HG03354 (cell line): ENCODE measurements around the gene CLEC2L.

Source experiments
- ATAC-seq: cut with Tn5 transposase; IDR thresholded peaks from one replicate; pipeline ENCODE4 v1.9.1; 2021; ENCODE audit warnings: mild to moderate bottlenecking; ENCODE audit not compliant: unreplicated experiment, poor library complexity, severe bottlenecking

Gene CLEC2L

DNA sequence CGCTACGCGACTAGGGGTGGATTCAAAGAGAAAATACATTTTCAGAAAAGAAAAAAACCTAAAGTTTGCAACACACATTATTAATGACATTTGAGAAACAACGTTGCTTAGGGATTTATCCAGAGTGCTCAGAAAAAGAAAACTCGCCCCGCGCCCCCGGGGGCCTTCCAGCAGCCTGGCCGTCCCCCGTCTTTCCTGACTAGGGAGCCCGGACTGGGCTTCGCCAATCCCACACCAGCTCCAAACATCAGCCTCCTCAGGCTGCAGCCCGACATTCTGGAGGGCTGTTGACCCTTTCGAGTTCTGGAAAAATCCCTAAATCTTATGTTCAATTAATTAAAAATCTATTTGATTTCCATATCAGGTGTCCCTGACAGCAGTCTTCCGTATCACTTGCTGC is 48.6 kb downstream of the CLEC2L start:
- ATAC-seq = no peak

DNA sequence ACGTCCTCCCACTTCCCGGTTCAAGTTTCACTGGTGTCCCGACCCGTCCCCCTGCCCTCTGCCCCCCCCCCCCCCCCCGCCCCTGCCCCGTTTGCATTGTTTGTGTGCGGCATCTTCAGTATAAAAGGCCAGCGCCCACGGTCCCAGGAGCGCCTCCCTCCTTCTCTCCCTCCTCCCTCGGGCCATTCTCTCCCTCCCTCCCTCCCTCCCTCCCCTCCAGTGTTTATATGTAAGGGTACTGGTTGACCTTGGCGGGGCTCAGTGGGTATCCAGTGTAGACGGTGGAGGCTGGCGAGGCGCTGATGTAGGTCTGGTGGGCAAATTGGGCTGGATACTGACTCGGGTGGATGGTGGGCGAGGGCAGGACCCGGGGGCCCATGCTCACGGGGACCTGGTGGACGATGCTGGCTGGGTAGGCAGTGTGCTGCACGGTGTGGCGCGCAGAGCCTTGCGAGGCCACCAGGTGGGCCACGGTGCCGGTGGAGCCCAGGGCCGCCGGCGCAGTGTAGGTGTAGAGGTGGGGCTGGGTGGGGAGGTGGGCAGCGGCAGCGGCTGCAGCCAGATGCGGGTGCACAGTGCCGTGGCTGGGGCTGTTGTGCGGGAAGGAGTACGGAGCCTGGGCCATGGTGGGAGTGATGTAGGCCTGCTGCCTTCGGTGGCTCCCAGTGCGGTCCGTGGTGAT is 49.4 kb downstream of the CLEC2L start:
- ATAC-seq = no peak

DNA sequence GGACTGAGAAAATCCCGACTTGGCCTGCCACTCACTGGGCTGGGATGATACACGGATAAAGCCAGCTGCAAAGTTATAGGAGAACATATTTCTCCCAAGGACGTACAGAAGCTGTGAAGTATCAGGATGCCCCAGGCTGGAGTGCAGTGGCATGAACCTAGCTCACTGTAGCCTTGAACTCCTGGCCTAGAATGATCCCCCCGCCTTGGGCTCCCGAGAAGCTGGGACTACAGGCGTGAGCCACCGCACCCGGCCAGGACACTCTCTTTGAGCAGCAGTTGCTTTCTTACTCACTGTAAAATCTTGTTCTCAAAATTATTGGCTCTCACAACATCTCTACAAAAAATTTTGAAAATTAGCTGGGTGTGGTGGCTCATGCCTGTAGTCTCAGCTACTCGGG is 50.4 kb downstream of the CLEC2L start:
- no peak for ATAC-seq

DNA sequence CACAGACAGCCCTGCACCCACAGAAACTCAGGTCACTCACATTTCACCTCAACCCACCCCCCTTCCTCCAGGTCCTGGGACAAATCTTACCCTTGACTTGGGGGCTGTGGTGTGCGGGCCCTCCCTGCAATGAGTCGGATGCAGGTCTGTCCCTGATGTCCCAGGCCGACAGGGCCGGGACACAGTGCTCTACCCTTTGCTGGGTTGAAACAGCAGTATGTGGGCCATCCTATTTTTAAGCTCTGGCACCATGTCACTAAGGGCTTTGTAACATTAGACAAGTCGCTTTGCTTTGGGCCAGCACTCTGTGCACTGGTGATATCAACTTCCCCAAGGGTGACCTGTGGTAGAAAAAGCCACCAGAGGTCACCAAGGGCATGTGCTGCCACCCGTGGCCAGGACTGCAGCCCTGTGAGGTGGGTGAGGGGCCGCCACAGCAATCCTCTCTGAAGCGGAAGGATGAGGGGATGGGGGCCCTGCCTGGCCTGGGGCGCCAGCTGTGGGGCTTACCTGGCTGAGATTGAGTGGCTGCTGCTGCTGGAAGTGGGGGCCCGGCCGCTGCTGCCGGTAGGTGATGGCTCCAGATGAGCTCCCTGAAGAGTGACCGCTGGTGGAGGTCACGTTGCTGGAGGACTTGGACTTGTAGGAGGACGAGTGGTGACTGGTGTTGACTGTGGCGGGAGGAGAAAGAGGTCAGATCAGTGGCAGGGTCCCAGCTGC is 51.3 kb downstream of the CLEC2L start:
- ATAC-seq = no peak

DNA sequence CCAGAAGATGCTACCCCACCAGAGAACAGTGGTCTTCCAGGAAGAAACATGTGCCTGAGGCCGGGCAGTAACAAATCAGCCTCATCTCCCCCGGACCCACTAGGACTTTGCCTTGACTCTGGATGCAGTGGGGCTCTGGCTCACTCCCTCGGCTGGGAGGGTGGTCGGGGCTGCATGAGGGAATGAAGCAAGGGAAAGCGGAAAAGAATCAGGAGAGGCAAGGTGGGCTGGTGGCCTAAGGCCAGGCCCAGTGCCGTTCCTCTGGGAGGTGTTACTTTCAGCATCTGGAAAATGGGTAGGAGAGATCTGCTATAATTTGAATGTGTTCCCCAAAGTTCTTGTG is 51.8 kb downstream of the CLEC2L start:
- no peak for ATAC-seq

DNA sequence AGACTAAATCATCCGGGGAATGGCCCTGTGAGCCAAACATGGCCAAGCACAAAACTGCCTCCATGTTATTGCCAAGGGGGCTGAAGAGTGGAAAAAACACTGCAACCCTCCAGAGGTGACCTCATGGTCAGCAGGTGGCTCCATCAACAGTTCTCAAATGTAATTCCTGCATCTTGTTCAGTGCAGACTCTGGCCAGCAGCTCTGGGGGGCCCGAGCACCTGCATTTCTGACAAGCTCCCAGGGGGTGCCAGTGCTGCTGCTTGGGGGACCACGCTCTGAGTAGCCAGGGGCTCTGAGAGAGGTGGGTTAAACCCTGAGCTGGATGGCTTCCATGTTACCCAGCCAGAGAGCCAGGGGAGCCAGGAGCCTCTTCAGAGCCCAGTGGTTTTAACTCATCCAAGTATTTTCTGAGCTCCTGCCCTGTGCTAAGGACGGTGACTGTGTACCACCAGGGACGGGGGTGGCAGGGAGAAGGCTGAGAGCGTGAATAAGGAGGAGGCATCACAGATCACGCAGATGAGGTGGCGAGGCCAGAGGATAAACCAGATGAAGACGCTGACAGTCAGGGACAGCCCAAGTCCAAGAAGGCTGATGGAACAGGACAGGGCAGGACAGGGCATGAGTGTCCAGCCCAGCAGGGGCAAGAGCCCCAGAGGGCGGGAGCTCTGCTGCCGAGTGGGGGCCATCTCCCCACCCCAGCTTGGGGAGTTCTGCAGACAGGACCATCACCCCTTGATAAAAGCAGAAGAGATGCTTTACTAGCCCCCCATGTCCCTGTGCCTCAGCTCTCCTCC is 52.9 kb downstream of the CLEC2L start:
- ATAC-seq = no peak

DNA sequence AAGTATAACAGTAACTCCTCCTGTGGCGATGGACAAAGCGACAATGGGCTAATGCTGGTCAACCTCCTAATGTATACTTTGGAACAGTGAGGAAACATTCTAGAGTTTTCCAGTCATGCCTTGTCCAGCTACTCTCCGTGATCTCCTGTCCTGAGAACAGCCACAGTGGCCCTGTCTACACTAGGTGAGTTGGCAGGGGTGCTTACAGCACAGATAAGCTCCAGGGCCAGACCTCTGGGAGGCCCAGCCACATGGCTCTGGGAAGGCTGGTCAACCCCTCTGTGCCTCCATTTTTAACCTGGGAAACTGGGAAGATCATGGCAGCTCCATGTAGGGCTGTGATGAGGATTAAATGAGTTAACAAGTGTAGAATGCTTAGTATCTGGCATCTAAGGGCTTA is 57.0 kb downstream of the CLEC2L start:
- ATAC-seq = no peak

DNA sequence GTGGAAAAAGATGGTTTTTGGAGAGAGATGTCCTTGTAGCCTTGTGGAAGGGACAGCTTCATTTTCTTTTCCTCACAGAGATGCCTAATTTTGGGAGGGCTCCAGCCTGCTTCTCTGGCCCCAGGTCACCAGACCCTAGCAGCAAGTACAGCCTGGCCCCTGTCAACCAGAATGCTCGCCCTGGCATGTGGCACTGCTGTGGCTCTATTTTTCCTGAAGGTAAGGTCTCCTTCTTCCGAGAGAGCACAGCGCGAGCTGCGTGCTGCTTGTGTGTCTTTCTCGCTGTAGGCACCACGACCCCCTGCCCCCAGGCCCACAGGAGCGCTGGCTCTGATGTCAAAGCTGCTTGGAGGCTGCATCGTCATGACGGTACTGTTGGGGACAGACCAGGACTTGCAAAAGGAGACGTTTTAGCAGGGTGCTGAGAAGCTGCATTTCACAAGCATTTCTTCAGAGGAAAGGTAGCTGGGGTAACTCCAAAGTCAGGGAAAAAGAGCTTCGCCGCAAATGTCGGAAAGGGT is 58.7 kb downstream of the CLEC2L start:
- ATAC-seq = no peak

DNA sequence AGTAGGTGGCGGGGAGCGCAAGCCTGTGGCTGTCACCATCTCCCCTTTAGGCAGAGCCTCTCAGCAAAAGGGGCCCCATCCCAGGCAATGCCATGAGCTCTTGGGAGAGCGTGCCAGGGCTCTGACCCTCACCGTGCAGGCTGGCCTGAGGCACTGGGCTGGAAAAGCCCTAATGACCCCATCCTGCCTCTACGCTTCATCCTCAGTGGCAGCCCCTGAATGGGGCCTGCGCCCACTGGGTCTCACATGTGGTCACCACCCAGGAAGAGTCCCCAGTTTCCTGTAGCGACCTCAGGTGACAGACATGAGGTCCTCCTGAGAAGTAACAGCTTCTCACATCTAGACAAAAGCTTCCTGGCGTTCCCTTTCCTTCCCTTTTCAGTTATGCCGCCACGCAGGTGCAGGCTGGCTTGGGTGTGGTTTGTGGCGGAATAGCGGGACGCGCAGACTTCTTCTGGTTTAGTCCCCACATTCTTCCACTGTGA is 59.2 kb downstream of the CLEC2L start:
- ATAC-seq = no peak

DNA sequence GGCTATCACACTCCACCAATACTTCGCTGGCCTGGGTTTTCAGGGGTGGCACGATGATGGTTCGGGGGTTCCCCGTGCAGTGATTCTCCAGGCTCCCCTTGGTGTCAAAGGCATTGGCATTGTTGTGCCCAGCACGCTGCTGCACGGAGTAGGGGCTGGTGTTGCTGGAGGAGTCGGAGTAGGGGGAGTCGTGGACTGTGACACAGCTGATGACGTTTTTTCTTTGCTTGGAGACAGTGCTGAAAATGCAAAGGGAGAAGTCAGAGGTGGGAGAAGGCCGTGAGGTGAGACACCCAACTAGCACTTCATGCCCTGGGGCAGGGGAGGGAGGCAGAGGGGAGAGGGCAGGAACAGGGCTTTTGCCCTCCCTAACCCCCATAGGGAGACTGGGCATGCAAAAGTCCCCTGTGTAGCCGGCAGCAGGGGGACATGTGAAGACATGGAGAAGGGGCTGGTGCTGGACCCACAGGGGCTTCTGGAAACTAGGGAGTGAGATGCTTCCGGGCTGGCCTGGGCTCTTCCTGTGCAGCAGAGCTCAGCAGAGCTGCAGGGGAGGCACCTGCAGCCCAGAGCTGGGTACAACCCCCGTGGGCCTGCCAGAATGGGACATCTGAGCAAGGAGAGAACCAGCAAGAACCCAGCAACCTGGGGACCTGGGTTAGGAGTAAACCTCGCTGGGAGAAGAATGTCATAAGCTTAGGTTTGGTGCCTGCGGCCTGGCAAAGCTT is 60.5 kb downstream of the CLEC2L start:
- ATAC-seq = no peak

DNA sequence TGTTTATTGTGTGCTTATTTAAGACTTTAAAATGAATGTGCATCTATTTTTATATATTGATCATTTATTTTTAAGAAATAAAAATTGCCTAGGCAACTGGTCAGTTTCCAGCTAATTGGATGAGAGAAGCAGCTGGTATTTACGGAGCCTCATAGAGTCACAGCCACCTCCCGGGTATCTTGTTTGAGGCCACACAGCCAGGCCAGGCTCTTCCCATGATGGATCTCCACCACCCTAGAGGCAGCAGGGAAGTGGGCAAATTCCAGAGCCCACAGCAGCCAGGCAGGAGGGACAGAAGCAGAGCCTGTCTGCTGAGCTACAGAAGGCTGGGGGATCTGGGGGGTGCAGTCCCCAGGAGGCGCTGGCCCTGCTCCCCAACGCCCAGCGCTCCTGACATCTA is 61.6 kb downstream of the CLEC2L start:
- no peak for ATAC-seq

DNA sequence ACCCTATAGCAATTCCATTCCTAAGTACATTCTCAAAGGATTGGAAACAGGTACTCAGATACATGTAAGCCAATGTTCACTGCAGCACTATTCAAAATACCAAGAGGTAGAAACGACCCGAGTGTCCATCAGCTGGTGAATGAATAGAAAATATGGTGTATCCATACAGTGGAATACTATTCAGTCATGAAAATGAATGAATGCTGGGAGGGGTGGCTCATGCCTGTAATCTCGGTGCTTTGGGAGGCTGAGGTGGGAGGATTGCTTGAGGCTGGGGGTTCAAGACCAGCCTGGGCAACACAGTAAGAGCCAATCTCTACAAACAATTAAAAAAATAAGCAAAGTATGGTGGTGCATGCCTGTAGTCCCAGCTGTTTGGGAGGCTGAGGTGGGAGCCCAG is 62.8 kb downstream of the CLEC2L start:
- ATAC-seq = no peak

DNA sequence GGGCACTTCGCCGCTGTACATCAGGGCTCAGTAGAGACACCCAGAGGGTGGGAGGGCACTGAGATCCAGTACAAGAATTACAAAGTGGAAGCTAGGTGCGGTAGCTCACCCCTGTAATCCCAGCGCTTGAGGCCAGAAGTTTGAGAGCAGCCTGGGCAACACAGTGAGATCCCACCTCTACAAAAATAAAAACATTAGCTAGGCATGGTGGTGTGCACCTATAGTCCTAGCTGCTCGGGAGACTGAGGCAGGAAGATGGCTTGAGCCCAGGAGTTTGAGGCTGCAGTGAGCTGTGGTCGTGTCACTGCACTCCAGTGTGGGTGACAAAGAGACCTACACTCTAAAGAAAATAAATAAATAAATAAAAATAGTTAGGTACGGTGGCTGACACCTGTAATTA is 64.0 kb downstream of the CLEC2L start:
- no peak for ATAC-seq

DNA sequence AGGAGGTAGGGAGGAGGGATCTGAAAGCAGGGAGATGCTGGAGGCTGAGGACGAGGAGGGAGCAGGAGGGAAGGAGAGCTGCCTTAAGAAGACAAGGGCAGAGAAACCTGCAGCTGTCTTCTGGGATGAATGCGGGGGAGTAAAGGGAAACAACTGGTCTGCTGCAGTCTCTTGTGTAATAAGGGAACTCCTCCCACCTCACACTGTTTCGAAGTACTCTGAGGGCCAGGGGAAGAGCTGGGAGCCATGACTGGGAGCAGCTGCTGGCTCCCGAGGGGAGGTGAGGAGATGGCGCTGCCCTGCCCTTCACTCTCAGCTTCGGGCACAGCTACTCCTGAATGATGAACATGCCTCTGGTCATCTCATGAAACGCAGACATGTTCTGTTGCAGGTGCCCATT is 65.1 kb downstream of the CLEC2L start:
- no peak for ATAC-seq

DNA sequence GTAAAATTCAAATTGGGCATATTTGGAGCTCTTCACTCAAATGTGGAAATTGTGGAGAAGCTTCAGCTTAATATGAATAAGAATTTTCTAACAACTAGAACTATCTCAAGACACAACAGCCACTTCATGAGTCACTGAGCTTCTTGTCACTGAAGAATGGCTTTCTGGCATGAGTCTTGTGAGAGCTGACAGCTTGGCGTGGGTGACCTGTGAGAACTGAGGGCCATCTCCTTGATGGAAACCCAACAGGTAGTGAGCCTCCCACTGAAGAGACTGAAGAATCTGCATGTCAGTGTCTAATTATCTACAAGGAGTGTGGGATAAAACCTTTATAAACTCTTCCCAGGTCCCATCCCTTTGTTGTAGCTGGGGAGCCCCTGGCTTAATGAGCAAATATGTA is 66.0 kb downstream of the CLEC2L start:
- ATAC-seq = no peak

DNA sequence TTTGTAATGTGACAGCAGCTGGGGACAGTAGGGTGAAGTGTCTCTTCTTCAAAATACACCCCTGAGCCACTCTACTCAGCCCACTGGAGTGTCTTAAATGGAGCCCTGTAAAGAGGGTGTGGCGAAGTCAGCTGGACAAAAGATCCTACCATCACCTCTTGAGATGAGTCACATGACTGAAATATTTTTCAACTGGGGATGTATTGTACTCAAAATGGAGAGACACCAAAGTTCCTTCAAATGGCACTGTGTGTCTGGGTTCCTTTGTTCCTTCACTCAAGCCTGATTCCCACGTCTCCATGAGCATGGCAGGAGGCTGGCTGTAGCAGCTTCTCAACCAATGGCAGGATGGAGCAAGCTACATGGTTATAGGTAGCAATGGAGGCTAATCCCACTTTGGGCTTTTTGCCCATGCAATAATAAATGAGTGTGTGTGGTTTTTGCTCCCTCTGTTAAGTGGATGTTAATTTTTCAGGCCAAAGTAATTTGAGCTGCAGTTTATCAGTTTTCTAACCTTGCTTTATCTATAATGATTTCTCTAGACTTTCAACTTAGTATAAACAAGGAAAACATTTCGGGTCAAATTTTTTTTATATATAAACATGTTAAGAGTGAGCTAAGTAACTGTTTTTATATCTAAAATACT is 68.2 kb downstream of the CLEC2L start:
- ATAC-seq = no peak

DNA sequence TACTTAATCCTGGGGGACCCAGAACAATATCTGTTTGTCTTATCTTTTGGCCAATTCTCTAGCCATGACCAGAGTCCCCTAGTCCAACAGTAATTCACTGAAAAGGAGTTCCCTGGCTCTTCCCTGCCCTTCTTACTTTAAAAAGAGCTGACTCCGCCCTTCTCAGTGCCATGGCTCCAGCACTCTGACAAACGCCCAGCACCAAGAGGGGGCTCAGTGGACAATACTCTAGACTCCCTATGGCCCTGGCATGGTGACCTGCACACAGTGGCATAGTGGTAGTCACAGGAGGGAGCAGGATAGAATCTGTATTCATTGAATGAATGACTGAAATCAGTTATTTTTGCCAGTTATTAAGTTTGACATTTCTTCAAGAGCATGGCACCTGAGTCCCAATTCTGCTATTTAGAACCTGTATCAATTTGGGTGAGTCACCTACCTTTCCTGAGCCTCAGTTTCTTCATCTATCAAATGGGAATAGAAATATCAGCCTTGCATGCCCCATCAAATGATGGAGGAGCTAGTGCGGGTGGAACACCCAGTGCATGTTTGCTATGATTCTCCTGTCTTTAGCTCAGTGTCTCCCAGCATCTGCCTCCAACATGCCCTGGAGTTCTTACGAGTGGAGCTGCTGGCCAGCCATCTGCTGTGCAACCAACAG is 69.4 kb downstream of the CLEC2L start:
- ATAC-seq = no peak

DNA sequence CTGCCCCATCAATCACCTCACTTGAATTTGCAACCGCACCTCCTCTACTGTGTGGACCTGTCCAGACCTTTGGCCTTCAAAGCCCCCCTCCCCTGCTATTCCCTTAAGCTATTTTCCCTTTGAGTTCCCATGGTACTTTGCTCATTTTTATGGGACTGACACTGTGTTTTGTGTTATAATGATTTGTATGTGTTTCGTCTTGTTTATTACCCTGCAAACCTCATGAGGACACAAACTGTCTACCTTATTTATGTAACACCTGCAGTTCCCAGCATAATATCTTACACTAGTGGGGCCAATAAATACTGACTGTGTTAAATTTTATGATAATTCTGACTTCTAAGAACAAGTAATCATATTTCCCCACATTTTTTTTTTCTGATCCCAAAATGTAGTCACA is 70.6 kb downstream of the CLEC2L start:
- ATAC-seq = no peak
